ENCODE data around the gene KRTAP1-4.
"Not testable (repeated sequence)": the region's sequence is repeated elsewhere in the genome, so short reads cannot be mapped to it uniquely, and the experiment has no call there.

Gene KRTAP1-4

GRCh38 chr17:41002814-41003213 is 27.2 kb downstream of the KRTAP1-4 start:
- no peak for DNase-seq

- DNase-seq = no peak
Measured at GRCh38 chr17:41001795-41002194, 28.2 kb downstream of the KRTAP1-4 start.

- not testable (repeated sequence) for DNase-seq
Measured at GRCh38 chr17:40999563-40999962, 30.4 kb downstream of the KRTAP1-4 start, which contains the start of gene KRTAP3-2. TSS of gene KRTAP3-2 (minus strand) at chr17:40999906. CDS start at chr17:40999853, 53 bp downstream.

GRCh38 chr17:40997361-40997760 is 32.6 kb downstream of the KRTAP1-4 start:
- no peak for DNase-seq

GRCh38 chr17:40996829-40997228 is 33.2 kb downstream of the KRTAP1-4 start:
- no peak for DNase-seq

GRCh38 chr17:40995116-40995515 is 34.9 kb downstream of the KRTAP1-4 start:
- no peak for DNase-seq

GRCh38 chr17:40993839-40994238 is 36.2 kb downstream of the KRTAP1-4 start, which contains the start of gene KRTAP3-3:
TSS of gene KRTAP3-3 (minus strand) at chr17:40994164. CDS start at chr17:40994097, 67 bp downstream.
- no peak for DNase-seq

- DNase-seq = no peak
Measured at GRCh38 chr17:40993084-40993483, 36.9 kb downstream of the KRTAP1-4 start.

- no peak for DNase-seq
Measured at GRCh38 chr17:40992666-40993065, 37.3 kb downstream of the KRTAP1-4 start.

- DNase-seq = no peak
Measured at GRCh38 chr17:40986920-40987319, 43.1 kb downstream of the KRTAP1-4 start.

- no peak for DNase-seq
Measured at GRCh38 chr17:40984226-40984625, 45.8 kb downstream of the KRTAP1-4 start, which contains the start of gene KRT40. TSS of gene KRT40 (minus strand) at chr17:40984326. CDS start at chr17:40984273, 53 bp downstream.

- DNase-seq = no peak
Measured at GRCh38 chr17:40981115-40981514, 48.9 kb downstream of the KRTAP1-4 start.

GRCh38 chr17:40980596-40980995 is 49.4 kb downstream of the KRTAP1-4 start:
- DNase-seq = no peak

- no peak for DNase-seq
Measured at GRCh38 chr17:40980117-40980516, 49.9 kb downstream of the KRTAP1-4 start.

Measured in NCI-H2081 treated with DMSO at 0.1 percent for 48 hours (cell line).